ENCODE results near the gene TATDN3. TPM values are rescaled to one million over a fixed set of nuclear protein-coding genes. Genes with fewer than 3 reads are reported as not detected.

TATDN3 gene
- polyA plus RNA-seq, 1 donor from 2014 or later, result 72.0 TPM

- no peak overlapping the region for H3K4me2 ChIP-seq (ENCODE audit: low read length)
- no peaks in the 10 kb centered on the region for H3K36me3 ChIP-seq (ENCODE audit: insufficient read depth, low read length)
- no peaks in the 10 kb centered on the region for H3K9me2 ChIP-seq (ENCODE audit: insufficient read depth, low read length)
- H3K9me3 ChIP-seq (ENCODE audit: low read length), result no peaks in the 10 kb centered on the region
- H3K27me3 ChIP-seq (ENCODE audit: insufficient read depth, low read depth, low read length), result no peaks in the 10 kb centered on the region
- H2AFZ ChIP-seq (ENCODE audit: low read depth, low read length), result no peak overlapping the region
- H3K27ac ChIP-seq (ENCODE audit: low read length), result no peak overlapping the region
- H4K20me1 ChIP-seq (ENCODE audit: insufficient read depth), result no peaks in the 10 kb centered on the region
- H3K9ac ChIP-seq (ENCODE audit: low read length), result no peak overlapping the region
- no peak for TF ChIP-seq EZH2 (IDR thresholded peaks at IDR 0.05; ENCODE audit: borderline replicate concordance, insufficient read depth, low read length, poor library complexity, severe bottlenecking)
- no peak for TF ChIP-seq EP300 (conservative IDR thresholded peaks at IDR 0.05; ENCODE audit: poor library complexity, severe bottlenecking)
- TF ChIP-seq CTCF (IDR thresholded peaks at IDR 0.05; ENCODE audit: poor library complexity, severe bottlenecking), result no peak
- no peak for TF ChIP-seq TAF1 (IDR thresholded peaks at IDR 0.05; ENCODE audit: low read depth)
- no peak for TF ChIP-seq MXI1 (conservative IDR thresholded peaks at IDR 0.05; ENCODE audit: poor library complexity, severe bottlenecking)
- no peak for TF ChIP-seq REST (IDR thresholded peaks at IDR 0.05; ENCODE audit: borderline replicate concordance)
- no peak for TF ChIP-seq RAD21 (conservative IDR thresholded peaks at IDR 0.05)
- no peak for TF ChIP-seq POLR2AphosphoS5 (IDR thresholded peaks at IDR 0.05)
- TF ChIP-seq SMC3 (conservative IDR thresholded peaks at IDR 0.05; ENCODE audit: poor library complexity), result no peak
- peaks cover 19% of the 10 kb centered on the region for H3K79me2 ChIP-seq (replicated peaks; ENCODE audit: insufficient read depth, low read length)
- H3F3A ChIP-seq (ENCODE audit: insufficient read depth, low read length, poor library complexity, severe bottlenecking), result no peaks in the 10 kb centered on the region
- no peak overlapping the region for H3K4me3 ChIP-seq (ENCODE audit: low read length)
Observed at GRCh38 chr1:212794561-212795014, 2.9 kb downstream of the TATDN3 start.

GRCh38 chr1:212797681-212798080, 6.0 kb downstream of the TATDN3 start:
- Histone ChIP-seq H3K9me3 (ENCODE audit: low read length) (no peaks in the 10 kb centered on the region), H3K9me2 (ENCODE audit: insufficient read depth, low read length) (no peaks in the 10 kb centered on the region), H3K4me3 (ENCODE audit: low read length) (no peak overlapping the region), H3F3A (ENCODE audit: insufficient read depth, low read length, poor library complexity, severe bottlenecking) (no peaks in the 10 kb centered on the region), H3K36me3 (ENCODE audit: insufficient read depth, low read length) (no peaks in the 10 kb centered on the region), H2AFZ (ENCODE audit: low read depth, low read length) (no peak overlapping the region), H3K9ac (ENCODE audit: low read length) (no peak overlapping the region), H4K20me1 (ENCODE audit: insufficient read depth) (no peaks in the 10 kb centered on the region), H3K4me2 (ENCODE audit: low read length) (no peak overlapping the region), H3K27ac (ENCODE audit: low read length) (no peak overlapping the region), H3K27me3 (ENCODE audit: insufficient read depth, low read depth, low read length) (no peaks in the 10 kb centered on the region), H3K79me2 (replicated peaks; ENCODE audit: insufficient read depth, low read length) (peaks cover 3% of the 10 kb centered on the region)
- TF ChIP-seq REST (IDR thresholded peaks at IDR 0.05; ENCODE audit: borderline replicate concordance) (no peak), RAD21 (conservative IDR thresholded peaks at IDR 0.05) (no peak), EZH2 (IDR thresholded peaks at IDR 0.05; ENCODE audit: borderline replicate concordance, insufficient read depth, low read length, poor library complexity, severe bottlenecking) (no peak)

All from neural cell (in vitro differentiated cells).